ENCODE measurements around the gene TTC7B. TPM values are rescaled to one million over a fixed set of nuclear protein-coding genes. Genes with fewer than 3 reads are reported as not detected.

The TTC7B gene
- total and polyA plus RNA-seq, 9 of the 15 experiments (the other 6 are each of a cell fraction or from before 2014, with no cell fraction given), result 2.2 to 77.2 (median 36.7) TPM

GRCh38 chr14:90750191-90750590 is 66.0 kb downstream of the TTC7B start:
- Histone ChIP-seq H3K4me2 (ENCODE audit: insufficient read depth, low read length) (no peak overlapping the region), H3K4me3 (no peak overlapping the region), H4K20me1 (replicated peaks; ENCODE audit: control insufficient read depth, insufficient read depth, low read length) (no peaks in the 10 kb centered on the region), H2AFZ (ENCODE audit: low read depth, low read length) (no peak overlapping the region), H3K27ac (ENCODE audit: extremely low read depth, low read depth, low read length) (no peak overlapping the region), H3K79me2 (ENCODE audit: control insufficient read depth, insufficient read depth, low read length) (no peaks in the 10 kb centered on the region; the same call in 2 of the 3 replicates), H3K9me1 (ENCODE audit: control insufficient read depth, insufficient read depth, low read length) (no peaks in the 10 kb centered on the region), H3K36me3 (ENCODE audit: control insufficient read depth, insufficient read depth, low read length) (peaks cover 2% of the 10 kb centered on the region; the same call in 1 of the 3 replicates), H3K9ac (ENCODE audit: insufficient read depth in 1 of 2, low read depth in 2 of 2, low read length in 2 of 2) (no peak overlapping the region), H3K9me3 (replicated peaks; ENCODE audit: control insufficient read depth, insufficient read depth, low read depth, low read length) (peaks cover 4% of the 10 kb centered on the region; the same call in 1 of the 2 replicates), H3K27me3 (ENCODE audit: control insufficient read depth in 2 of 2, insufficient read depth in 2 of 2, low read length in 2 of 2) (no peaks in the 10 kb centered on the region), H3K4me1 (replicated peaks in 1 of 2; ENCODE audit: control insufficient read depth in 2 of 2, insufficient read depth in 2 of 2, low read length in 2 of 2) (no peaks in the 10 kb centered on the region)
- in situ Hi-C loops (cut with MboI), result no loop called here
- intact Hi-C loops (cut with micrococcal nuclease), result no loop called here
- DNase-seq (ENCODE audit: extremely low read depth in 1 of 4, low spot score in 3 of 4) (no peak), FAIRE-seq (no peak), ATAC-seq (no peak)
- ChIA-PET POLR2A (interaction anchor here (0.8 kb wide), 1 partner anchor 28 kb away, joined by 3 read pairs; no protein-coding TSS in a partner anchor), CTCF (ENCODE audit: low intra/inter-chr PET ratio) (no interaction called here)
- BruUV-seq (replicated peaks), result no TSS peak
- no peak for TF ChIP-seq HINFP (tag; conservative IDR thresholded peaks at IDR 0.05; ENCODE audit: low read depth)
- TF ChIP-seq ZNF436 (CRISPR knock-in tag; IDR thresholded peaks at IDR 0.05), result no peak
- TF ChIP-seq CTBP1 (IDR thresholded peaks at IDR 0.05; ENCODE audit: borderline replicate concordance), result no peak
- no peak for TF ChIP-seq BACH1 (tag; IDR thresholded peaks at IDR 0.05)
- TF ChIP-seq HSF4 (CRISPR knock-in tag; IDR thresholded peaks at IDR 0.05; ENCODE audit: borderline replicate concordance), result no peak
- TF ChIP-seq DNMT1 (IDR thresholded peaks at IDR 0.05), result no peak
- no peak for TF ChIP-seq PTTG1 (tag; IDR thresholded peaks at IDR 0.05; ENCODE audit: low read depth)
- TF ChIP-seq E4F1 (CRISPR knock-in tag; IDR thresholded peaks at IDR 0.05; ENCODE audit: borderline replicate concordance), result no peak
- TF ChIP-seq ZNF197 (CRISPR knock-in tag; IDR thresholded peaks at IDR 0.05; ENCODE audit: low read depth), result no peak
- TF ChIP-seq FOSL1 (tag; conservative IDR thresholded peaks at IDR 0.05), result no peak
- no peak for TF ChIP-seq MTF1 (CRISPR knock-in tag; IDR thresholded peaks at IDR 0.05; ENCODE audit: borderline replicate concordance)
- no peak for TF ChIP-seq ZBTB49 (CRISPR knock-in tag; IDR thresholded peaks at IDR 0.05; ENCODE audit: borderline replicate concordance)
- no peak for TF ChIP-seq ZNF184 (CRISPR knock-in tag; IDR thresholded peaks at IDR 0.05)
- no peak for TF ChIP-seq MYC (IDR thresholded peaks at IDR 0.05; ENCODE audit: low read depth, low read length)
- no peak for TF ChIP-seq MYC (CRISPR knock-in tag; IDR thresholded peaks at IDR 0.05; ENCODE audit: borderline replicate concordance, low read depth)
- TF ChIP-seq TCF7L2 (IDR thresholded peaks at IDR 0.05; ENCODE audit: low read depth, low read length), result no peak
- no peak for TF ChIP-seq XRCC4 (IDR thresholded peaks at IDR 0.05; ENCODE audit: extremely low read depth, insufficient read depth, insufficient read length)
- TF ChIP-seq ZNF224 (CRISPR knock-in tag; IDR thresholded peaks at IDR 0.05), result no peak

All from K562 (cell line).